Measurements from ENCODE around the gene NOTCH2NLA.
"Not testable (repeated sequence)": the region's sequence is repeated elsewhere in the genome, so short reads cannot be mapped to it uniquely, and the experiment has no call there.

DNA sequence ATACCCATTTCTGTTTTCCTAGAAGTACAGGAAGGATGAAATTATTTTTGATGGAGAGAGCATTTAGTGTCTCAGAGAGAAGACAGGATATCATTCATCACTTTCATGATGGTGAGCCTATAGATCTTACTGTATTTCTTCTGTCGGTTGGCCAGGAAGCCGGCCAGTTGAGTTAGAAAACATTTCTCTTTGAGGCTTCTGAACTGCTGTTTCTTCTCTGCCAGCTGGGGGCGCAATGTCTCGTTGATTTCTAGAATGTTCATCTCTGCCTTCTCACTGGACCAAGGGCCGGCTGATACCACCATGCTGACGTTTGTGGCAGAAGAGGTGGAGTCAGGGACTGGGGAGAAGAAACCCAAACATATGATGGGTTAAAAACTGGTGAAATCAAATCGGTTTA lies 84.4 kb downstream of the NOTCH2NLA start, which contains the start of gene NBPF10:
- TF ChIP-seq YY1 (IDR thresholded peaks at IDR 0.05; ENCODE audit: insufficient read depth, insufficient read length); SUZ12 (IDR thresholded peaks at IDR 0.05; ENCODE audit: extremely low read depth, insufficient read depth, insufficient read length): not testable (repeated sequence)
